DMS153 treated with DMSO at 0.1 percent for 48 hours (cell line): Measurements from ENCODE around the gene PSAP.

ENCODE experiments used
- DNase-seq: peaks from one replicate; lab custom pipeline; 2025; ENCODE audit not compliant: unreplicated experiment; lab: John Stamatoyannopoulos, UW

Gene PSAP

DNA sequence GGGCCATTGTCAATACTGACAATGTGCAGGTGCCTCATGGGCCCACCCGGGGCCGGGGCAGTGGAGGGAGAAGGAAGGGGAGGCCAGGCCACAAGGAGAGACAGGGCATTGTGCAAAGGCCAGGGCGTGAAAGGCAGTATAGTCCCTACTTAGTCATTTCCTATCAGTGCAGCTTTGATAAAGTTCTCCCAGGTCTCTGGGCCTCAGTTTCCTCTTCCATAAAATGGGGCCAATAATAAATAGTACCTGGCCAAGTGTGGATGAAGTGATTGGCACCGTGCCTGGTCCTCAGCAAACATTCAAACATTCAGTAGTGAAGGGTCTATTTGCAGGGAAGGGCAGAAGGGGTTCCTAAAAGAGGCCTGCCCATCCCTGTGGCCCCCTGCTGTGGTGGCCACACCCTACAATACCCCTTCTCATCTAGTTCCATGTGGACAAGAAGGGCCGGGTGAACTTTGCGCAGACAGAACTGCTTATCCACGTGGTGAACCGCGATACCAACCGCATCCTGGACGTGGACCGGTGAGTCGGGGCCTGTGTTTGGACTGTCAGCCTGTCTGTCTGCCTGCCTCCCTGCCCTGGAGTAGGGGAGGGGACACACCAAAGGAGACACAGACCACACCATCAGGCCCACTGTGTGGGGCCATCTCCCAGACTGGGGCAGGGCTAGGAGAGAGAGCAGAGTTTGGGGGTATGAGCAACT is 40.9 kb downstream of the PSAP start:
- no peak for DNase-seq

DNA sequence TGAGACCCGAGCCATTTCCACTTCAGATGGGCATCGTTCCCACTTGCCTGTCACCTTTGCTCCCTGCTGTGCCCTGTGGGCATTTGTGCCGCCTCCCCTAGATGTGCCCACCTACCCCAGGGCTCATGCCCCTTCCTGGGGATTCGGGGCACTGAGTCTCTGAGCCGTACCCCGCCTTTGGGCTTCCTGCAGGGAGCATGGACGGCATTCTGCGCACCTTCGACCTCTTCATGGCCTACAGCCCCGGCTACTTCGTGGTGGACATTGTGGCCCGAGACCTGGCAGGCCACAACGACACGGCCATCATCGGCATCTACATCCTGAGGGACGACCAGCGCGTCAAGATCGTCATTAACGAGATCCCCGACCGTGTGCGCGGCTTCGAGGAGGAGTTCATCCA is 41.4 kb downstream of the PSAP start:
- DNase-seq: no peak

DNA sequence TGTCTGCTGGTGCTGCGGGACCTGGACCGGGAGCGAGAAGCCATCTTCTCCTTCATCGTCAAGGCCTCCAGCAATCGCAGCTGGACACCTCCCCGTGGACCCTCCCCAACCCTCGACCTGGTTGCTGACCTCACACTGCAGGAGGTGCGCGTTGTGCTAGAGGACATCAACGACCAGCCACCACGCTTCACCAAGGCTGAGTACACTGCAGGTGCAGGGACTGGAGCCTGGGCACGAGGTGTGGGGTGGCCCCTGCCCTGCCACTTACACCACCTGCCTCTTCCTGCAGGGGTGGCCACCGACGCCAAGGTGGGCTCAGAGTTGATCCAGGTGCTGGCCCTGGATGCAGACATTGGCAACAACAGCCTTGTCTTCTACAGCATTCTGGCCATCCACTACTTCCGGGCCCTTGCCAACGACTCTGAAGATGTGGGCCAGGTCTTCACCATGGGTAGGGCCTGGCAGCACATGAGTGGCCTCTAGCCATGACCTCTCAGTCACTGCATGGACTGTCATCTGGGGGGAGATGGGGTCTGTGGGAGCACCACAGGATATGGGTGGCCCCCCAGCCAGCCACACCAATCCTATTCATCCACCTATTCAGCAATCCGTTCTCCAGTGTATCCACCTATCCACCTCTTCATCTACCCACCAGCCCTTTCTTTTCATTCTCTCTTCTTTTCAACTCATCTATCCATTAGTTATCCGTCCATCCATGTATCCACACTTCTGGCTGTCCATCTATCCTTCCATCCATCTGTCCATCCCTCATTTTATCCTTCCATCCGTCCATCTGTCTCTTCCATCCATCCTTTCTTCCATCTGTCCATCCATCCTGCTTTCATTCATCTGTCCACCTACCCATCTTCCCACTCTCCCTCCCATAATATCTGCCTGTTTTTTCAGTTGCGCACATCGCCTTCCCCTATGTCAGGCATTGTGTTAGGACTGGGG is 43.2 kb downstream of the PSAP start:
- no peak for DNase-seq

DNA sequence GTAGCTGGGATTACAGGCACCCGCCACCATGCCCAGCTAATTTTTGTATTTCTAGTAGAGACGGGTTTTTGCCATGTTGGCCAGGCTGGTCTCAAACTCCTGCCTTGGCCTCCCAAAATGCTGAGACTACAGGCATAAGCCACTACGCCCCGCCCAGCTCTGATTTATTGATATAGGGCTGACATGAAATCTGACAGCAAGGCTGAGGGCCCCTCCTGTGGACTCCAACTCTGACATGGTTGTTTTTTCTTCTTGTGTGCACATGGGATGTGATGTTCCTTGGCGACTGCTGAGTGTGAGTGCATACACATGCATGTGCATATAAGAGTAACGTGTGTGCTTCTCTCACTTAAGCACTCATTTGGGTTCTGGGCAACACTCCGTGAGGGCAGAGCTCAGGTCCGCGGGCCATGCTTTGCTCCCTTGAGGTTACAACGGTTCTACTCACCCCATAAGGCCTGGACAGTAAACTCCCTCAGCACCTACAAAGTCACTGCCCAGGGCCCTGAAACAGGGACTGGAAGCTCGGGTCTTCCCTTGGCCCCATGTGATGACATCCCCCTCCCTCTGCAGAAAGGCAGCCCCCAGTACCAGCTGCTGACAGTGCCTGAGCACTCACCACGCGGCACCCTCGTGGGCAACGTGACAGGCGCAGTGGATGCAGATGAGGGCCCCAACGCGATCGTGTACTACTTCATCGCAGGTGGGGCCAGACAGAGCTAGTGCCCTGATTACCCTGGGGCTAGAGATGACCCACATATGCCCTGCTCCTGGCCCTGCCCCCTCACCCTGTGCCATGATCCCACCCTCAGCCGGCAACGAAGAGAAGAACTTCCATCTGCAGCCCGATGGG is 44.1 kb downstream of the PSAP start:
- DNase-seq: no peak

DNA sequence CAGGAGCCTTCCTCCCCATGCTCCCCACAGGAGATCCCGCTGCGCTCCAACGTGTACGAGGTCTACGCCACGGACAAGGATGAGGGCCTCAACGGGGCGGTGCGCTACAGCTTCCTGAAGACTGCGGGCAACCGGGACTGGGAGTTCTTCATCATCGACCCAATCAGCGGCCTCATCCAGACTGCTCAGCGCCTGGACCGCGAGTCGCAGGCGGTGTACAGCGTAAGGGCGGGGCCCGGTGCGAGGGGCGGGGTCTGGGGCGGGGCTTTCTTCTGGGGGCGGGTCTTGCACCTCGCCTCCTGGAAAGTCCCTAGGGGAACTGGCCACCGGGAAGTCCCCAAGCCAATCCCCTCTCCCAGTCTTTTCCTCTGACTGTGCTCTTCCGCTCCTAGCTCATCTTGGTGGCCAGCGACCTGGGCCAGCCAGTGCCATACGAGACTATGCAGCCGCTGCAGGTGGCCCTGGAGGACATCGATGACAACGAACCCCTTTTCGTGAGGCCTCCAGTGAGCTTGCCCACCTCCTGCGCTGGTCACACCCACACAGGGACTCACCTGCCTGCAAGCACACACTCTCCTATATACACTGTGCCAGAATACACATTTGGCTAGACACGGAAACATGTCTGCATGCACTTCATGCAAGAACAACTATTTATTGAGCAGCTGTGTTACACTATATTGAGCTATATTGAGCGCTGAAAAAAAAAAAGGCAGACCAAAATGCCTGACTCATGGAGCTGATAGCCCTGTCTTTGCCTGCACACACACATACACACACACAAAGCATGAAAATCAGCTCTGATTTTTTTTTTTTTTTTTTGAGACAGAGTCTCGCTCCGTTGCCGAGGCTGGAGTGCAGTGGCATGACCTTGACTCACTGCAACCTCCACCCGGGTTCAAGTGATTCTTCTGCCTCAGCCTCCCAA is 45.0 kb downstream of the PSAP start:
- DNase-seq: peak; percentile 61

DNA sequence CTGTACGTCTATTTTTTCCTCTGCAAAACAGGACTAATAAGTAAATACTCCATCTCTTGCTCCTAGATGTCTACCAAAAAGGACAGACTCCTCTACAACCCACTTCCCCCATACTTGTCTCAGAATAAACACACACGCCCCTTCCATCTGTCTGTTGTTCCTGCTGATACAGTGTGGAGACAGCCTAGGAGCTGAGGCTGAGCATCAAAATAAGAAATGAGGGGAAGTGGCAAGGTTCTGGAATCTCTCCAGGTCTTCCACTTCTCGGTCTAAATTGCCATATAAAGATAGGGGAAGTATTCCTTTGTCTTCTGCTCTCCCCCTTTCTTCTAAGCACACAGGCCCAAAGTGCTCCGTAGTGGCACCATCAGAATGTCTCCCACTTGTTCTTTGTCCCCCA is 47.0 kb downstream of the PSAP start:
- no peak for DNase-seq

GRCh38 chr10:71802715-71803488 is 48.1 kb downstream of the PSAP start:
- no peak for DNase-seq

- no peak for DNase-seq
Measured at GRCh38 chr10:71802235-71802634, 48.8 kb downstream of the PSAP start.

DNA sequence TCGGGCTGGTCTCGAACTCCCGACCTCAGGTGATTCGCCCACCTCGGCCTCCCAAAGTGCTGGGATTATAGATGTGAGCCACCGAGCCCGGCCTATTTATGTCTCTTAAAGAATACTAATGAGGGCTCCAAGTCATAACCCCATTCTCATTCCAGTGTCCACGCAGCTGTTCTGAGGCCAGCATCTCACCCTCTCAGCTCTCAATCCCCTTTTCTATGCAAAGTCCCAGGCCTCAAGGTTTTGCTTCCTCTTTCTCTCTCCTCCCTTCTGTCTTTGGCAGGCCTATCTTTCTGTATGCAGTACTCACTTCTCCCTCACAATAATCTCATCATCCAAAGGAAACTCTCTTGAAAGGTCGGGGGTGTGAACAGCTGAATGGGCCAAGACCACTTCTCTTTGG is 49.7 kb downstream of the PSAP start:
- no peak for DNase-seq

- no peak for DNase-seq
Measured at GRCh38 chr10:71799608-71800453, 51.2 kb downstream of the PSAP start.

- no peak for DNase-seq
Measured at GRCh38 chr10:71799112-71799511, 51.9 kb downstream of the PSAP start.

- no peak for DNase-seq
Measured at GRCh38 chr10:71798308-71798624, 52.8 kb downstream of the PSAP start.

DNA sequence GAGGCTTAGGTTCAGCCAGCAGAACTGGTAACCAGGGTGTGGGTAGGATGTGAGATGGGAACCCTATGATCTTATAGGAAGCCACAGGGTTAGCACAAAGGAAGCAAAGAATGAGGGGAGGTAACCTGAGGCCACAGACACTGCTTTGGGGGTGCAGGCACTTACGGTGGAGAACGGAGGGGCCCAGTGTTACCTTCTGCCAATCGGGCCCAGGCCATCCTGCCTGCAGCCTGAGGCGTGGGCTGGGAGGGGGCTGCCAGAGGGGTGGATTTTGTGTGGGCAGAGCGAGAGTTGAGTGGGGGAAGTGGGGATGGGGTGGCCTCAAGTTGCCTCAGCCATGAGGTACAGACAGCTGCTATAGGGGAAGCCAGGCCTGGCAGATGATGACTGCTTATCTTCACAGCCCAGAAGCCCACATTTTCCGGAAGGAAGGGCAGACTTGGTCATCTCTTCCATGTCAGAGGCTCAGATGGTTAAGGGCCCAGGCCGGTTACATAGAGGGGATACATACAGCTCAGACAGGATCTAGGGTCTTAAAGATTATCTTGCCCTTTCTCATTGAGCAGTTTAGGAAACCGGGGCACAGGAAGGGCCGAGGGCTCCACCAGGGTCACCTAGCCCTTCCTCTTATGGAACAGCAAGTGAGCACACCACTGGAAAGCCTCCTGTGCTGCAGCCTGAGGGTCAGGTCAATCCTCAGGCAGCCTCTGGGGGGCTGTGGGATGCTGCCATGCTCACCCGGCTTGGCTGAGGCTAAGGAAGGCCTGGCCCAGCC is 53.3 kb downstream of the PSAP start:
- DNase-seq: no peak

DNA sequence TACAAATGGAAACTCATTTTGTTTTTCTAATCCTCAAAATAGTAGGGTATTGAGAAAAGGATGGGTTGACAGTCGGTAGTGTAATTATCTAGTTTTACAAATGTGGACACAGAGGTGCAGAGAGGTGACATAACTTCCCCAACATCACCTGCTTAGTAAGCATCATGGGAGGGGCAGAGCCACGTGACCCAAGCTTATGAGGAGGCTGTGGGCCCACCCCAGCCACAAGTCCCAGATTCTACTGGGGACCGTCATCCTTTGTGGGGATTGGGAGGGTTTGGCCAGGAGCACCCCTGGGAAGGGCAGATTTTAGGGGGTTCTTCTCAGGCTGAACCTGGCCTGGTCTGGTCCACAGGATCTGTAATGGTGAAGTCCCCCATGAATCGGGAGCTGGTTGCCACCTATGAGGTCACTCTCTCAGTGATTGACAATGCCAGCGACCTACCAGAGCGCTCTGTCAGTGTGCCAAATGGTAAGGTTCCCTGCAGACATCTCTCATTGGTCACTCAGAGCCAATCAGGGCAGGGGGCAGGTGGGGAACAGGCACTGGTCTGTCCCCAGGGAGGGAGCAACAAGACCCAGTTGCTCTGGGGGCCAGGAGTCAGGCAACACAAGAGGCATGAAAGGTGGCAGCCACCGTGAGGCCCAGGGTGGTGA is 54.2 kb downstream of the PSAP start:
- DNase-seq: no peak

GRCh38 chr10:71795248-71795647 is 55.8 kb downstream of the PSAP start:
- no peak for DNase-seq

GRCh38 chr10:71790749-71791440 is 60.2 kb downstream of the PSAP start:
- DNase-seq: no peak

GRCh38 chr10:71789871-71790270 is 61.2 kb downstream of the PSAP start:
- no peak for DNase-seq
